Measurements from ENCODE around the gene CHCHD6. TPM values are rescaled to one million over a fixed set of nuclear protein-coding genes. Genes with fewer than 3 reads are reported as not detected.

Gene CHCHD6
- total and polyA plus RNA-seq, 4 donors: 22.5 to 70.2 (median 49.7) TPM

DNA sequence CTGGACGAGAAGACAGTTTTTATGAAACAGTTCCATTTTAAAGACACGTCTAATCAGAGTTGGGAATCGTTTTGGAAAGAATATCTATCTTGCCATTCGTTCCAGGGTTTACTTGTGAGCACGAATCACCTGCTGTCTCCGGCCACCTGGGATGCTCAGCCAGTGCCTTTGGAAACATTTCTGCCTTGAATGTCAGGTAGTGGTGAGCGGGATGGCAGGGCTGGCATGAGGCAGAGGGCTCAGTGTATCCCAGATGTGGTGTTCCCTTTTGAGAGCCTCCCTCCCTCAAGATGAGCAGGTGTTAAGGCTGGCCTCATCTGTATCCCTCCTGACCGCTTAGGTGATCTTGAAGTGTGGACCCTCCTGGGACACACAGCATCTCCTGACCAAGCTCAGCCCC lies 231.0 kb downstream of the CHCHD6 start:
- DNase-seq (ENCODE audit: low read depth in 4 of 6, low spot score in 6 of 6): no peak
- no peak overlapping the region for H3K4me3 ChIP-seq (ENCODE audit: low read depth, low read length)
- H3K4me1 ChIP-seq (ENCODE audit: control insufficient read depth, insufficient read depth, low read length): peaks cover 33% of the 10 kb centered on the region
- no peaks in the 10 kb centered on the region for H3K9me3 ChIP-seq (ENCODE audit: control insufficient read depth, insufficient read depth, low read length)
- 96% methylated on average over 7 of the region's 8 CpGs for WGBS (ENCODE audit: insufficient coverage)
- H3K36me3 ChIP-seq (ENCODE audit: control insufficient read depth, insufficient read depth, low read length): peaks cover 3% of the 10 kb centered on the region
- H3K27ac ChIP-seq (ENCODE audit: low read depth, low read length): no peak overlapping the region
- no peaks in the 10 kb centered on the region for H3K27me3 ChIP-seq (ENCODE audit: control insufficient read depth, insufficient read depth, low read length)

DNA sequence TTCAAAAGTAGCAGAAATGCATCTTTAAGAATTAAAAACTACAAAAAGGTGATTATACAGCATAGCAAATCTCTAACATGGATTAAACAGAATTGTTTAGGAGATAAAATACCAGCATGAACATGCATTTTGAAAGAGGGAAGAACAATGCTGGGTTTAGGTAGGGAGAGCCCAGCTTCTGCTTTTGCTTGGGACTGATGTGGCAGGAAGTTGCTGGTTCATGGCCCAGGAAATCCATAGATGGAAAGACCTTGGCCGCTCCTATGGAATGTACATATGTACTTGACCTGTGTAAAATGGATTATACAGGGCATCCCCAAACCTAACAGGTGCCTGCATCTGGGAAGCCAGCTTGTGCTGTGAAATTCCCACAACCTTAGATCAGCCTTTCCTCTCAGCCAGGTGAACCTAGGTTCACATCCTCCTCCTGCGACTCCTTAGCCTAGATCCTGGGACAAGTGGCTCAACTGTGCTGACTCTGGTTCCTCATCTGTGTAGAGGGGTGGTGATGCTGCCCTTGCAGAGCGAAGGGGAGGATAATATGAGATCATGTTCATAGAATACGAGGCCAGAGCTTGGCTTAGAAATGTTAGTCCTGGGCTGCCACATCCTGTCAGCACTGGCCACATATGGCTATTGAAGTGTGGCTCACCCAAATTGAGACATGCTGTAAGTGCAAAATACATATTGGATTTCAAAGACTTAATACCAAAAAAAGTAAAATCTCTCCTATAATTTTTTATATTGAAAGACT lies 231.9 kb downstream of the CHCHD6 start:
- Histone ChIP-seq H3K9me3 (ENCODE audit: control insufficient read depth, insufficient read depth, low read length) (no peaks in the 10 kb centered on the region), H3K36me3 (ENCODE audit: control insufficient read depth, insufficient read depth, low read length) (peaks cover under 1% of the 10 kb centered on the region), H3K4me1 (ENCODE audit: control insufficient read depth, insufficient read depth, low read length) (peaks cover 33% of the 10 kb centered on the region), H3K4me3 (ENCODE audit: low read depth, low read length) (no peak overlapping the region), H3K27ac (ENCODE audit: low read depth, low read length) (no peak overlapping the region), H3K27me3 (ENCODE audit: control insufficient read depth, insufficient read depth, low read length) (no peaks in the 10 kb centered on the region)
- WGBS (ENCODE audit: insufficient coverage): 100% methylated on average over 2 of the region's 4 CpGs
- DNase-seq (ENCODE audit: low read depth in 4 of 6, low spot score in 6 of 6): no peak

DNA sequence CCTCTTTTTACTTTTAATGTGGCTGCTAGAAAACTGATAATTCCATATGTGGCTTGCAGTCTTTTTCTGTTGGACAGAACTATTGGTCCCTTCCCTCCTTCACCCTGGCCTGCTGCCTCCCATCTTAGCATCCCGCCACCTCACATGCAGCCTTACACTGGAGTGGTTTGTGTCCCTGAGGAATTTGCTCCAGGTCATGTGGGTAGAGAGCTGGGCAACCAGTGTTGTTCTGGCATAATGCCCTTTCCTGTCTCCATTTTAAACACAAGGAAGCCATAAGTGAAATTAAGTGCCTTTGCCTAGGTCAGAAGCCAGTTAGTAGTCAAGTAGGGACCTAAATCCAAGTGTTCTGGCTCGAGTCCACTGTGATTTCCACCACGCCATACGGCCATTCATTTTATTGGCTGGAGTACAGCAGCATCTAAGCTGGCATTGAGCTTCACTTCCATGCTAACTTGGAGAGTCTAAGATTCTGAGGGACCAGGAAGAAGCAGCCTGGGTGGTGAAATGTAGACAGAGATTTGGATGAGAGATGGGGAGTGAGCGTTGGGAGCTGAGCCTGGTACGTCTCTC lies 232.9 kb downstream of the CHCHD6 start:
- DNase-seq (ENCODE audit: low read depth in 4 of 6, low spot score in 6 of 6): peak in 1 of 6 donors; percentile 69
- peaks cover 33% of the 10 kb centered on the region for H3K4me1 ChIP-seq (ENCODE audit: control insufficient read depth, insufficient read depth, low read length)
- no peaks in the 10 kb centered on the region for H3K9me3 ChIP-seq (ENCODE audit: control insufficient read depth, insufficient read depth, low read length)
- no peak overlapping the region for H3K27ac ChIP-seq (ENCODE audit: low read depth, low read length)
- no peak overlapping the region for H3K4me3 ChIP-seq (ENCODE audit: low read depth, low read length)
- no peaks in the 10 kb centered on the region for H3K27me3 ChIP-seq (ENCODE audit: control insufficient read depth, insufficient read depth, low read length)
- H3K36me3 ChIP-seq (ENCODE audit: control insufficient read depth, insufficient read depth, low read length): no peaks in the 10 kb centered on the region
- WGBS (ENCODE audit: insufficient coverage): 58% methylated on average over 5 of the region's 6 CpGs

DNA sequence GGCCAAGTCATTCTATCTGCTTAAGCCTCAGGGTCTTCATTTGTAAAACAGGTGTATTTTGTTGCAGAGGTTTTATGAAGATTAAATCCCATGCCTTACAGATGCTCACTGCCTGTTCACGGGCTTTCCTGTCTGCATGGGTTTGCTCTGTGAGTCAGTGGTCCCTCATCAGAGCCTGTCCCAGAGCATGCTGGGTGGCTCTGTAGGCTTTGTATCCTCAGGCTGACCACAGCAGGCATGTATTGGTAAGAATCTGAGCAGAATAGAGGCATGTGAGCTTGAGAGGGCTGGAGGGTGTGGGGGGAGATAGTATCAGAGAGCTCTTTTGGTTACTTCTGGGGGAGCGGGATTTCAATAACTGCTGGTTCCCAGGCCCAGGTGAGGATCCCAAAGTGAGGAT lies 233.5 kb downstream of the CHCHD6 start:
- no peaks in the 10 kb centered on the region for H3K36me3 ChIP-seq (ENCODE audit: control insufficient read depth, insufficient read depth, low read length)
- no peaks in the 10 kb centered on the region for H3K27me3 ChIP-seq (ENCODE audit: control insufficient read depth, insufficient read depth, low read length)
- whole genome bisulfite sequencing (ENCODE audit: insufficient coverage): 88% methylated on average over 2 of the region's 2 CpGs
- no peak for DNase-seq (ENCODE audit: low read depth in 4 of 6, low spot score in 6 of 6)
- H3K4me1 ChIP-seq (ENCODE audit: control insufficient read depth, insufficient read depth, low read length): peaks cover 28% of the 10 kb centered on the region
- H3K27ac ChIP-seq (ENCODE audit: low read depth, low read length): no peak overlapping the region
- H3K9me3 ChIP-seq (ENCODE audit: control insufficient read depth, insufficient read depth, low read length): no peaks in the 10 kb centered on the region
- H3K4me3 ChIP-seq (ENCODE audit: low read depth, low read length): no peak overlapping the region

DNA sequence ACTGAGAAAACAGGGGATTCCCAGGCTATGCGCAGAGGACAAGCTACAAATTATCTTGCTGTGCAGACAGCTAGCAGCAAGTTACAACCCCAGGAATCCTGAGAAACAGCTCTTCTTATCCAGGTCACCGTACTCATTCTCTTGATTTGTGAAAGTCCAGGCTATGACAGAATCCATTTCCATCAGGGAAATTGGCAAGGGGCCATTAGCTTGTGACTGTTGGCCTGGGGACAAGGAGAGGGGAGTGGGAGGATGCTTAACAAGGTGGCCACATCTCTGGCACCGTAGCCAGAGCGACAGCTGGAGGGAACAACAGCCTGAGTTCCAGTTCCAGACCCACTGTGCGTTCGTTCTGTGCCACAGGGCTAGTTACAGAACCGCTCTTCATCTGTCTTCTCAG lies 233.9 kb downstream of the CHCHD6 start:
- Histone ChIP-seq H3K4me3 (ENCODE audit: low read depth, low read length) (no peak overlapping the region), H3K9me3 (ENCODE audit: control insufficient read depth, insufficient read depth, low read length) (no peaks in the 10 kb centered on the region), H3K4me1 (ENCODE audit: control insufficient read depth, insufficient read depth, low read length) (peaks cover 23% of the 10 kb centered on the region), H3K27me3 (ENCODE audit: control insufficient read depth, insufficient read depth, low read length) (no peaks in the 10 kb centered on the region), H3K36me3 (ENCODE audit: control insufficient read depth, insufficient read depth, low read length) (peaks cover 1% of the 10 kb centered on the region), H3K27ac (ENCODE audit: low read depth, low read length) (no peak overlapping the region)
- 33% methylated on average over 5 of the region's 7 CpGs for WGBS (ENCODE audit: insufficient coverage)
- DNase-seq (ENCODE audit: low read depth in 4 of 6, low spot score in 6 of 6): peak in 2 of 6 donors; percentile 65 to 79

DNA sequence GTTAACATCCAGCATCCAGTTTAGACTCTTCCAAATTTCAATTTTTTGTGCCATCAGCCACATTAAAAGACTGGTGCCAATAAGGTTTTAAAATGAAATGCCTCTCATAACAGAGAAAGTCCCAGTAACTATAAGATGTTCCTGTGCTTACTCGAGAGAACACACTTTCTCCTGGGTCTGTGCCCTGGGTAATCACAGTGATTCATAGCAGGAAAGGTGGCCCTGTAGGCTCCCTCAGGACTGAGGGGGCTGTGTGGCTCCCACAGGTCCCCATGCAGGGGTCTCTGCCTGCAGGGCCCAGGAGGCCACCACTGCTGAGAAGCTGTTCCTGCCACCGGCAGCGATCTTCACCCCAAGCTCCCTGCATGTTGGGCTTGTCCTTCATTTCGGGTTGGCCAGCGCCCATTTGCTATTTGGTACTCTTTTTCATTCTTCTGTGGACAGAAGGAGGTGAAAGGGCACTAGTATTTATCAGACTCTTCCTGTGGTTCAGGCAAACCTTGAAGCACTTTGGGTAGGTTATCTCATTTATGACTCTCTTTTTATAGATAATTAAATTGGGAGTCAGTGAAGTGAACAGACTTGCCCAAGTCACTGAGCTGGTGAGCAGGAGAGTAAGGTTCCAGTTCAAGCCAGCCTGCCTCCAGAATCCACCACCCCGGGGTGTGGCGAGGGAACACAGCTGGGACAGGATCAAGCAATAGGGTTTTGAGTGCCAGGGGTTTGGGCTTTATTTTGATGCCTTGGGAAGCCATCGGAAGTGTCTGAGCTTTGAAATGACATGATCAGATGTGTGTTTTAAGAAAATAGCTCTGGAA lies 234.7 kb downstream of the CHCHD6 start:
- 64% methylated on average over 5 of the region's 8 CpGs for WGBS (ENCODE audit: insufficient coverage)
- DNase-seq (ENCODE audit: low read depth in 4 of 6, low spot score in 6 of 6): no peak
- peaks cover 22% of the 10 kb centered on the region for H3K4me1 ChIP-seq (ENCODE audit: control insufficient read depth, insufficient read depth, low read length)
- H3K36me3 ChIP-seq (ENCODE audit: control insufficient read depth, insufficient read depth, low read length): peaks cover 2% of the 10 kb centered on the region
- H3K4me3 ChIP-seq (ENCODE audit: low read depth, low read length): no peak overlapping the region
- H3K27ac ChIP-seq (ENCODE audit: low read depth, low read length): peak overlapping the region; percentile 4
- H3K9me3 ChIP-seq (ENCODE audit: control insufficient read depth, insufficient read depth, low read length): no peaks in the 10 kb centered on the region
- H3K27me3 ChIP-seq (ENCODE audit: control insufficient read depth, insufficient read depth, low read length): no peaks in the 10 kb centered on the region

DNA sequence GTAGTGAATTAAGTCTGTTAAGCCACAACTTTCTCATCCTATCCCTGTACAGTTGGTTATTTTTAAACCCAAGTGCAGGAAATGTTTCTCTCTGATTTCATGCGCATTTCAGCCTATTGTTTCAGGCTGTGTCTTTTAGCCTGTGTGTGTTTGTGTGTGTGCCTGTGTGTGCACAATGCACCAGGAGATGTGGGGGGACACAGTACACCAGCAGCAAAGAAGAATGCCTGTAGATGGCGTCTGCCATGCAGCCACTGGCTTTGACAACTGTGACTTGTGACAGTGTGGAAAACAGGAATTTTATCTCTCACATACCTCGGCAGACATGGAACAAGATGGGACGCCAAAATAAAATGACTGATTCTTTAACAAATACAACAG lies 235.3 kb downstream of the CHCHD6 start:
- Histone ChIP-seq H3K9me3 (ENCODE audit: control insufficient read depth, insufficient read depth, low read length) (no peaks in the 10 kb centered on the region), H3K4me3 (ENCODE audit: low read depth, low read length) (no peak overlapping the region), H3K27me3 (ENCODE audit: control insufficient read depth, insufficient read depth, low read length) (no peaks in the 10 kb centered on the region), H3K27ac (ENCODE audit: low read depth, low read length) (no peak overlapping the region), H3K36me3 (ENCODE audit: control insufficient read depth, insufficient read depth, low read length) (peaks cover 2% of the 10 kb centered on the region), H3K4me1 (ENCODE audit: control insufficient read depth, insufficient read depth, low read length) (peaks cover 19% of the 10 kb centered on the region)
- WGBS (ENCODE audit: insufficient coverage): 44% methylated on average over 2 of the region's 4 CpGs
- DNase-seq (ENCODE audit: low read depth in 4 of 6, low spot score in 6 of 6): peak in 2 of 6 donors; percentile 50 to 82

DNA sequence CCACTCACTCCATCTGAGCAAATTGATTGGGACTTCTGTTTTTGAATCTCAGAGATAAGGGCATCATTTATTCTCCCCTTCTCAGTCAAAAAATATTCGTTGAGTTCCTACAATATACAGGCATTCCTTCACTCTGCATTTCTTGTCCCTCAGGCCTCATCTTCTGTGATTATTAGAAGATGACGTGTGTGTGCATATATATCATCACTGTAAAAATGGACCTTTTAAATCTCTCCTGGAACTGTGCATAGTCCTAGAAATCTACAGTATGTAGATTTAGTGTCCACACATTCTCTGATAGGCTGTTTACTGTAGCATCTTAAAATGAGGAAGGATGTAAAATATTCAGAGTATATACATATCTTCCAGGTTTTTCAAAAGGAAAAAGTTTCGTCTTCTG lies 235.7 kb downstream of the CHCHD6 start:
- Histone ChIP-seq H3K27ac (ENCODE audit: low read depth, low read length) (no peak overlapping the region), H3K4me1 (ENCODE audit: control insufficient read depth, insufficient read depth, low read length) (peaks cover 19% of the 10 kb centered on the region), H3K9me3 (ENCODE audit: control insufficient read depth, insufficient read depth, low read length) (no peaks in the 10 kb centered on the region), H3K4me3 (ENCODE audit: low read depth, low read length) (no peak overlapping the region), H3K27me3 (ENCODE audit: control insufficient read depth, insufficient read depth, low read length) (no peaks in the 10 kb centered on the region), H3K36me3 (ENCODE audit: control insufficient read depth, insufficient read depth, low read length) (peaks cover 4% of the 10 kb centered on the region)
- DNase-seq (ENCODE audit: low read depth in 4 of 6, low spot score in 6 of 6): no peak
- no CpG with 5 or more reads among the region's 3 CpGs for WGBS (ENCODE audit: insufficient coverage)

DNA sequence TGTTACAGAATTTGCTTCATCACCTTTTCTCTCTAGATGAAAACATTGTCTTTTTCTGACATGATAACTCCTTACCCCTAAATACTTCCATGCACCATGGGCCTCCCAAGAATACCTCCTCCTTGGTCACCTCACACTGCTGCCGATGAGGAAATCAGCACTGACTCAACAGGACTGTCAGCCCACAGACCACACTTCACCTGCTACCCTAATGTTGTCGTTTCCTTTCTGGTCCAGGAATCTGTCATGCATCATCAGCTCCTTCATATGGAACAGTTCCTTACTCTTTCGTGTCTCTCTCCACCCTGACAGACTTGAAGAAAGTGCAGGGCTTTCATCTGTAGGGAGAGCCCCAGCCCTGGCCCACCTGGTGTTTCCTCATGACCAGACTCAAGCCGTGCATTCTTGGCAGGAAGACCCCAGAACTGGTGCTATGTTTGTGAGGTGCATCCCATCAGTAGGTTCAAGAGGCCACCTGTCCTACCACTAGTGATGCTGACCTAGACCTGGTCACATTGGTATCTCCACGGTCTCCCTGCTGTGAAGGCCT lies 237.8 kb downstream of the CHCHD6 start:
- peaks cover 30% of the 10 kb centered on the region for H3K4me1 ChIP-seq (ENCODE audit: control insufficient read depth, insufficient read depth, low read length)
- WGBS (ENCODE audit: insufficient coverage): 85% methylated on average over 3 of the region's 5 CpGs
- H3K27me3 ChIP-seq (ENCODE audit: control insufficient read depth, insufficient read depth, low read length): no peaks in the 10 kb centered on the region
- H3K9me3 ChIP-seq (ENCODE audit: control insufficient read depth, insufficient read depth, low read length): no peaks in the 10 kb centered on the region
- no peak overlapping the region for H3K27ac ChIP-seq (ENCODE audit: low read depth, low read length)
- no peak overlapping the region for H3K4me3 ChIP-seq (ENCODE audit: low read depth, low read length)
- DNase-seq (ENCODE audit: low read depth in 4 of 6, low spot score in 6 of 6): no peak
- peaks cover 7% of the 10 kb centered on the region for H3K36me3 ChIP-seq (ENCODE audit: control insufficient read depth, insufficient read depth, low read length)
